ENCODE data around the gene SLC43A2. TPM values are rescaled to one million over a fixed set of nuclear protein-coding genes. Genes with fewer than 3 reads are reported as not detected.
"Not testable (repeated sequence)": the region's sequence is repeated elsewhere in the genome, so short reads cannot be mapped to it uniquely, and the experiment has no call there.

The SLC43A2 gene
- total and polyA plus RNA-seq, 10 of the 15 experiments (the other 5 are each of a cell fraction or from before 2014, with no cell fraction given), result 0.03 to 14.0 (median 5.3) TPM

DNA sequence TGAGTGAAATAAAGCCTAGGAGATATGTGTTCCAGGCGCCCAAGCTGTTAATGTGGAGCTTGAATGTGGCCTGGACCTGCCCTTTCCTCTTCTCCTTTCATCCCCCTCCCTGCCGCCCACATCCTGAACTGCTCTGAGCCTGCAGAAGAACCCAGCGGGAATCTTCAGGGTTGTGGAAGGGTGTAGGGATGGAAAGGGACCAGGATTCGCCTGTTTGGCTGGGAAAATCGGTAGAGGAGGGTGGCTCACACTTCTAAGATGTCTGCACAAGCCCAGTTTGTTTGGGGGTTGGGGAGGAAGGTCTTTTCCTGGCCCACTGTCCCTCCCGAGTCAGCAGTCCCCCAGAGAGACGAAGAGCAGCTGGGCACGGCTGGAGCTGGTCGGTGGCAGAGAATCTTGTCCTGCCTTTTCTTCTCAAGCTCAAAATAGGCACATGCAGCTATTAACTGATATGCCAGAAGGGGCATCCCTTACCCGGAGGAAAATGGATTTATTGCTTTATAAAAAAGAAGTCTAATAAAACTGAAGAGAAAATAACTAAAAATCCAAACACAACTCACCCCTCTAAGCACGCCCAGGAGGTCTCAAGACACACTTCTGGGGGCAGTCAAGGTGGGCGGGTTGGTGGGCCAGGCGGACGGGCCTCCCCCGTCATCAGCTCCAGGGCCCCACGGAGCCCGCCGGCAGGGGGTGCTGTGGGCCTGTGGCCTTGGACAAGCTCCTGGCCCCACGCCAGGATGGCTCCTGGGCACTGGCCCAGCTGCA lies 54.5 kb downstream of the SLC43A2 start (continued):
- TF ChIP-seq ZNF207 (IDR thresholded peaks at IDR 0.05; ENCODE audit: borderline replicate concordance) (no peak), TCF3 (IDR thresholded peaks at IDR 0.05; ENCODE audit: borderline replicate concordance, insufficient read depth, low read depth, low read length) (0 out of 2 replicates have a peak, but pooled peaks have one; percentile 13), POLR2AphosphoS5 (IDR thresholded peaks at IDR 0.05; ENCODE audit: low read length) (peak; percentile 68; the same call in 1 of the 2 replicates), BMI1 (IDR thresholded peaks at IDR 0.05; ENCODE audit: borderline replicate concordance) (no peak), SPI1 (IDR thresholded peaks at IDR 0.05; ENCODE audit: borderline replicate concordance, insufficient read depth, low read depth, low read length) (no peak), ZZZ3 (IDR thresholded peaks at IDR 0.05; ENCODE audit: control insufficient read depth, insufficient read length, low read depth) (no peak), CBFB (IDR thresholded peaks at IDR 0.05; ENCODE audit: low read depth) (no peak), SP1 (IDR thresholded peaks at IDR 0.05; ENCODE audit: low read depth, low read length) (no peak), CREM (IDR thresholded peaks at IDR 0.05; ENCODE audit: low read depth) (0 out of 2 replicates have a peak, but pooled peaks have one; percentile 28), SMAD1 (IDR thresholded peaks at IDR 0.05; ENCODE audit: low read depth, partially characterized antibody) (peak; percentile 91)
- TF ChIP-seq, protein P1, sequence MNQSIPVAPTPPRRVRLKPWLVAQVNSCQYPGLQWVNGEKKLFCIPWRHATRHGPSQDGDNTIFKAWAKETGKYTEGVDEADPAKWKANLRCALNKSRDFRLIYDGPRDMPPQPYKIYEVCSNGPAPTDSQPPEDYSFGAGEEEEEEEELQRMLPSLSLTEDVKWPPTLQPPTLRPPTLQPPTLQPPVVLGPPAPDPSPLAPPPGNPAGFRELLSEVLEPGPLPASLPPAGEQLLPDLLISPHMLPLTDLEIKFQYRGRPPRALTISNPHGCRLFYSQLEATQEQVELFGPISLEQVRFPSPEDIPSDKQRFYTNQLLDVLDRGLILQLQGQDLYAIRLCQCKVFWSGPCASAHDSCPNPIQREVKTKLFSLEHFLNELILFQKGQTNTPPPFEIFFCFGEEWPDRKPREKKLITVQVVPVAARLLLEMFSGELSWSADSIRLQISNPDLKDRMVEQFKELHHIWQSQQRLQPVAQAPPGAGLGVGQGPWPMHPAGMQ (IDR thresholded peaks at IDR 0.05; ENCODE audit: borderline replicate concordance), result no peak

DNA sequence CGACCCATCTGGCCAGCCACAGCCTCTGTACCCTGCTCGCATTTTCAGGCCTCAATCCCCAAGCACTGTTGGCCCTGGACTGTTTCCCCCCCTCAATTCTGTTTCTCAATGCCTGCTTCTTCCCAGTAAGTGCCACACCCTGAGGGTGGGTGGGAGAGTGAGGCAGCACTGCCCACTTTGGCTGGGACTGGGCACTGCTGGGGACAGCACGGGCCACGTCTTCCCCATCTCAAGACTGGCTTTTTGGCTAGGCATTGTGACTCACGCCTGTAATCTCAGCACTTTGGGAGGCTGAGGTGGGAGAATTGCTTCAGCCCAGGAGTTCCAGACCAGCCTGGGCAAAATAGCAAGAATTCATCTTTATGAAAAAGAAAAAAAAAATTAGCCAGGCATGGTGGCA lies 56.0 kb downstream of the SLC43A2 start:
- intact Hi-C loops (cut with micrococcal nuclease; ENCODE audit: unreplicated experiment); H2AFZ ChIP-seq (ENCODE audit: control insufficient read depth, low read depth, low read length); ATAC-seq; DNase-seq (ENCODE audit: low read depth, low spot score); H3K9ac ChIP-seq (ENCODE audit: control insufficient read depth, insufficient read depth, low read length); H3K27me3 ChIP-seq (replicated peaks in 1 of 2; ENCODE audit: control insufficient read depth in 2 of 2, insufficient read depth in 2 of 2, low read length in 1 of 2); H3K79me2 ChIP-seq (ENCODE audit: control insufficient read depth, insufficient read depth, low read length); H4K20me1 ChIP-seq (ENCODE audit: control insufficient read depth, insufficient read depth); H3K27ac ChIP-seq (ENCODE audit: control insufficient read depth, insufficient read depth); FAIRE-seq; BruUV-seq (replicated peaks); H3K4me2 ChIP-seq (ENCODE audit: control insufficient read depth, insufficient read depth); H3K4me1 ChIP-seq (ENCODE audit: control insufficient read depth, insufficient read depth, low read length); H3K36me3 ChIP-seq (ENCODE audit: control insufficient read depth in 2 of 2, insufficient read depth in 2 of 2, low read length in 1 of 2); H3K4me3 ChIP-seq; H3K9me3 ChIP-seq (replicated peaks; ENCODE audit: control insufficient read depth, insufficient read depth, low read length): not testable (repeated sequence)
- ChIA-PET SMC1A (ENCODE audit: uncharacterized antibody, unreplicated experiment) (interaction anchor here (1.1 to 3.0 kb wide), 3 partner anchors 34 to 57 kb away, joined by 5 to 107 read pairs (median 31); partner anchors contain the start of gene SLC43A2), RAD21 (ENCODE audit: unreplicated experiment) (interaction anchor here (0.7 to 10.1 kb wide), 3 partner anchors 17 to 94 kb away, joined by 3 to 317 read pairs (median 12); partner anchors contain the start of gene SLC43A2), CTCF (interaction anchor here (0.9 to 11.9 kb wide), 5 partner anchors 8 to 141 kb away, joined by 3 to 380 read pairs (median 10); partner anchors contain the start of gene SLC43A2), POLR2A (interaction anchor here (0.6 kb wide), 1 partner anchor 36 kb away, joined by 3 read pairs; no protein-coding TSS in a partner anchor)
- in situ Hi-C loops (cut with MboI), result loop anchor here (10.0 kb wide), 1 partner anchor 52 kb away; the partner anchor contains the start of gene SLC43A2
- 71% methylated on average over 5 of the region's 5 CpGs for WGBS (ENCODE audit: insufficient coverage, insufficient replicate concordance, low lambda C conversion rate, missing lambda C conversion rate)

All from GM12878 (cell line).